HG03575 (cell line): ENCODE measurements around the gene HIPK4.
"Not testable (repeated sequence)": the region's sequence is repeated elsewhere in the genome, so short reads cannot be mapped to it uniquely, and the experiment has no call there.

Experiments used
- ATAC-seq: cut with Tn5 transposase; IDR thresholded peaks from one replicate; pipeline ENCODE4 v1.9.1; 2021; ENCODE audit not compliant: unreplicated experiment, insufficient number of reproducible peaks, low FRiP score; ENCODE audit errors: extremely low read depth

HIPK4 gene, protein sequence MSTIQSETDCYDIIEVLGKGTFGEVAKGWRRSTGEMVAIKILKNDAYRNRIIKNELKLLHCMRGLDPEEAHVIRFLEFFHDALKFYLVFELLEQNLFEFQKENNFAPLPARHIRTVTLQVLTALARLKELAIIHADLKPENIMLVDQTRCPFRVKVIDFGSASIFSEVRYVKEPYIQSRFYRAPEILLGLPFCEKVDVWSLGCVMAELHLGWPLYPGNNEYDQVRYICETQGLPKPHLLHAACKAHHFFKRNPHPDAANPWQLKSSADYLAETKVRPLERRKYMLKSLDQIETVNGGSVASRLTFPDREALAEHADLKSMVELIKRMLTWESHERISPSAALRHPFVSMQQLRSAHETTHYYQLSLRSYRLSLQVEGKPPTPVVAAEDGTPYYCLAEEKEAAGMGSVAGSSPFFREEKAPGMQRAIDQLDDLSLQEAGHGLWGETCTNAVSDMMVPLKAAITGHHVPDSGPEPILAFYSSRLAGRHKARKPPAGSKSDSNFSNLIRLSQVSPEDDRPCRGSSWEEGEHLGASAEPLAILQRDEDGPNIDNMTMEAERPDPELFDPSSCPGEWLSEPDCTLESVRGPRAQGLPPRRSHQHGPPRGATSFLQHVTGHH

GRCh38 chr19:40390084-40390742 is at the start of gene HIPK4:
Gene HIPK4 (minus strand): TSS chr19:40390181. CDS start chr19:40389902, 279 bp downstream.
- no peak for ATAC-seq

DNA sequence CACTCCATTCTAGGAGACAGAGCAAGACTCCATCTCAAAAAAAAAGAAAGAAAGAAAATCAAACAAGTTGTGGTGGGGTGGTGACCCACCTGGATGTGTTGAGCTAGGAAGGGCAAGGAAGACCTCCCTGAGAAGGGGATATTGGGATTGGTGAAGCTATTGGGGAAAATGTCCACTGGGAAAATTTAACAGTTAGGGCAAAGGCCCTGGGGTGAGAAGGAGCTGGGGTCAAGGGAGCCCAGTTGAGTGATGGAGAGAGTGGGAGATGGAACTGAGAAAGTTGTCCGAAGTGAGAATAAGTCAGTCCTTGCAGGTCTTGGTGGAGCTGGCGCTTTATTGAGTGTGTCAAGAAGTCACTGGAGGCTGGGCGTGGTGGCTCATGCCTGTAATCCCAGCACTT is 48.3 kb upstream of the HIPK4 start:
- no peak for ATAC-seq

- ATAC-seq = no peak
Measured at GRCh38 chr19:40433391-40434216, 43.6 kb upstream of the HIPK4 start.

- not testable (repeated sequence) for ATAC-seq
Measured at GRCh38 chr19:40432760-40433159, 42.8 kb upstream of the HIPK4 start.

DNA sequence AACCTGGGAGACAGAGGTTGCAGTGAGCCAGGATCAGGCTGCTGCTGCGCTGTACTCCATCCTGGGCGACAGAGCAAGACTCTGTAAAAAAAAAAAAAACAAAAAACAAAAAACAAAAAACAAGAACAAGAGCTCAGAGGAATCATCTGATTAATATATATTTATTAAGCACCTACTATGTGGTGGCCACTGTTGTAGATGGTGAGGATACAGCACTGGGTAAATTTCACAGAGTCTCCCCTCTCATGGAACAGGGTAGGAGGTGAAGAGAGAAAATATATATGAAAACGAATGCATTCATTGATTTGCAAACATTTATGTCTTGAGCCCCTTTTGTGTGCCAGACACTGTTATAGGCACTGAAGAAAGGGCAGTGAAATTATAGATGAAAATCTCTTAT is 41.7 kb upstream of the HIPK4 start:
- no peak for ATAC-seq

DNA sequence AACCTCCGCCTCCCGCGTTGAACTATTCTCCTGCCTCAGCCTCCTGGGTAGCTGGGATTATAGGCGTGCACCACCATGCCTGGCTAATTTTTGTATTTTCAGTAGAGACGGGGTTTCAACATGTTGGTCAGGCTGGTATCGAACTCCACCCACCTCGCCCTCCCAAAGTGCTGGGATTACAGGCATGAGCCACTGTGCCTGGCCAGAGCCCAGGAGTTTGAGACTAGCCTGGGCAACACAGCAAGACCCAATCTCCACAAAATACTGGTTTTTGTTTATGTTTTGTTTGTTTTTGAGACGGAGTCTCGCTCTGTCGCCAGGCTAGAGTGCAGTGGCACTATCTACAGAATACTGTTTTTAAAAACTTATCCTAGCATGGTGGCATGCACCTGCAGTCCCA is 40.3 kb upstream of the HIPK4 start:
- ATAC-seq = not testable (repeated sequence)

- ATAC-seq = not testable (repeated sequence)
Measured at GRCh38 chr19:40428197-40428596, 38.2 kb upstream of the HIPK4 start.

- no peak for ATAC-seq
Measured at GRCh38 chr19:40425450-40426287, 35.7 kb upstream of the HIPK4 start, which contains the start of gene SERTAD1. Gene SERTAD1 (minus strand): TSS chr19:40425992. CDS start chr19:40423546, 2,446 bp downstream.

DNA sequence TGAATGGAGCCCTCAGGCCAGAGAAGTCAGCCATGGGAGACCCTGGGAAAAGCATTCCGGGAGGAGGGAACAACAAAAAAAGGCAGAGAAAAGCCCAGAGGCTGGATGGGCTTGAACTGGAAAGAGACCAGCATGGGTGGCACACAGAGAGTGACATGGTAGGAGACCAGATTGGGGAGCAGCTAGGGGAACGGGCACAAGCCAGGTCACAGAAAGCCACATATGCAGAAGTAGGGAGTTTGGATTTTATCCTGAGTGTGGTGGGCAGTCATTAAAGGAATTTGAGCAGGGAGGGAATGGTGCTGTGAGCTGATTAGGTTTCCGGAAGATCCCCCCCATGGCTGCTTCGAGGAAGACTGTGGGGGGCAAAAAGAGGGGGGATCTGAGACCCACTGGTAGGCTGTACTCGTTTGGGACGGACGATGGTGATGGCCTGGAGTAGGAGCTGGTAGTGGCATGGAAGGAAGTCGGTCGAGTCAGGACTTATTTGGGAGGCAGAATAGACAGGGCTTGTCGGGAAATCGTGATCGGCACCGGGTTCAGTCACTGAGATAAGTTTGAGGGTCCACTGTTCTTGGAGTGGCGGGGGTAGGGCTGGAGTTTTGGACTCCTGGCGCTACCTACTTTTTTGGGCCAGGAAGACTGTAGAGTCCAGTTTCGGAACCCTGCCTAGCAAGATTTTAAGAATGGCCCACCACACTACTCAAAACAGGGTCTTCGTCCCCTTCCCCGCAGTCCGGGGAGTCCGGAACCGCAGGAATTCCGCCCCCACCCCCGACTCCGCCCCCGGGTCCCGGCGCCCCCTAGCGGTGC is 34.9 kb upstream of the HIPK4 start:
- ATAC-seq = no peak

- no peak for ATAC-seq
Measured at GRCh38 chr19:40423938-40424337, 34.0 kb upstream of the HIPK4 start.

- ATAC-seq = no peak
Measured at GRCh38 chr19:40422748-40423566, 33.0 kb upstream of the HIPK4 start.

GRCh38 chr19:40421993-40422747 is 32.2 kb upstream of the HIPK4 start:
- ATAC-seq = no peak

- no peak for ATAC-seq
Measured at GRCh38 chr19:40420766-40421765, 31.1 kb upstream of the HIPK4 start.

- ATAC-seq = no peak
Measured at GRCh38 chr19:40420451-40420765, 30.4 kb upstream of the HIPK4 start.

DNA sequence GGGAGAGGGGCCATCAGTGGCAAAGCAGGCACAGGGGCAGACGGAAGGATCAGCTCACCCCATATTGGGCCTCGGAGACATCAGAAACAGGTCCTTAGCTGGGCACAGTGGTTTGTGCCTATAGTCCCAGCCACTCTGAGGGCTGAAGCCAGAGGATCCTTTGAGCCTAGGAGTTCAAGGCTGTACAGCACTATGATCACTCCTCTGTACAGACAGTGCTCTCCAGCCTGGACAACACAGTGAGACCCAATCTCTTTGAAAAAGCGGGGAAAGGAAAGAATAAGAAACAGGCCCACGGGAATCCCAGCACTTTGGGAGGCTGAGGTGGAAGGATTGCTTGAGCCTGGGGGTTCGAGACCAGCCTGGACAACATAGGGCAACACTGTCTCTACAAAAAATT is 29.8 kb upstream of the HIPK4 start:
- ATAC-seq = no peak
